ENCODE data around the gene SLC35G2. TPM values are rescaled to one million over a fixed set of nuclear protein-coding genes. Genes with fewer than 3 reads are reported as not detected.
"Not testable (repeated sequence)": the region's sequence is repeated elsewhere in the genome, so short reads cannot be mapped to it uniquely, and the experiment has no call there.

The SLC35G2 gene
- total and polyA plus RNA-seq, 5 experiments from 2014 or later = 0.16 to 1.2 TPM; not detected in 3

GRCh38 chr3:136862617-136863322 lies 43.8 kb downstream of the SLC35G2 start:
- Mint-ChIP-seq H3K9me3 (peaks cover 0 to 4% (median 0%) of the 10 kb centered on the region in 9 donors), H3K27ac (peak overlapping the region; percentile 94 to 99 (median 98)), H3K4me3 (peak overlapping the region; percentile 91 to 98 (median 96)), H3K4me1 (peaks cover 29 to 64% (median 55%) of the 10 kb centered on the region in 4 donors), H3K27me3 (no peaks in the 10 kb centered on the region), H3K36me3 (peaks cover 3 to 31% (median 14%) of the 10 kb centered on the region in 3 donors)
- ATAC-seq (peak in 1 of 2 donors; percentile 5), DNase-seq (peak in 5 of 10 donors; percentile 12 to 67 (median 34))
- POLR2A ChIA-PET = interaction anchor here (0.5 to 4.5 kb wide), 21 partner anchors 10 to 1839 kb away, joined by 3 to 108 read pairs (median 4); partner anchors contain the start of genes MSL2 and STAG1

GRCh38 chr3:136869282-136869681 lies 50.4 kb downstream of the SLC35G2 start:
- H3K36me3 Mint-ChIP-seq = peaks cover 21 to 76% (median 36%) of the 10 kb centered on the region in 3 donors
- H3K4me3 Mint-ChIP-seq = no peak overlapping the region

GRCh38 chr3:136872258-136872657 lies 53.3 kb downstream of the SLC35G2 start:
- peaks cover 26 to 68% (median 44%) of the 10 kb centered on the region in 3 donors for H3K36me3 Mint-ChIP-seq
- H3K27me3 Mint-ChIP-seq, DNase-seq, POLR2A ChIA-PET, ATAC-seq: not testable (repeated sequence)
- H3K9me3 Mint-ChIP-seq = peaks cover 0 to 12% (median 9%) of the 10 kb centered on the region in 9 donors
- H3K4me3 Mint-ChIP-seq = peak overlapping the region in 5 of 10 donors; percentile 23 to 52 (median 40)
- H3K4me1 Mint-ChIP-seq = peaks cover 30 to 74% (median 64%) of the 10 kb centered on the region in 4 donors
- H3K27ac Mint-ChIP-seq = peak overlapping the region in 4 of 10 donors; percentile 17 to 62 (median 26)

More at GRCh38 chr3:136869282-136869681, 50.4 kb downstream of the SLC35G2 start:
- peaks cover 0 to 12% (median 9%) of the 10 kb centered on the region in 9 donors for H3K9me3 Mint-ChIP-seq
- POLR2A ChIA-PET = no interaction called here
- ATAC-seq (no peak), DNase-seq (no peak)
- H3K4me1 Mint-ChIP-seq = peaks cover 38 to 78% (median 68%) of the 10 kb centered on the region in 4 donors
- no peak overlapping the region for H3K27ac Mint-ChIP-seq
- H3K27me3 Mint-ChIP-seq = no peaks in the 10 kb centered on the region

- H3K9me3 Mint-ChIP-seq, POLR2A ChIA-PET, H3K4me3 Mint-ChIP-seq, ATAC-seq, H3K27me3 Mint-ChIP-seq, DNase-seq: not testable (repeated sequence)
- H3K4me1 Mint-ChIP-seq = peaks cover 31 to 73% (median 68%) of the 10 kb centered on the region in 4 donors
- peaks cover 6 to 11% (median 10%) of the 10 kb centered on the region in 3 donors for H3K36me3 Mint-ChIP-seq
- H3K27ac Mint-ChIP-seq = peak overlapping the region in 3 of 10 donors; percentile 50 to 79 (median 51)
Measured at GRCh38 chr3:136879510-136879909, 60.6 kb downstream of the SLC35G2 start.

DNA sequence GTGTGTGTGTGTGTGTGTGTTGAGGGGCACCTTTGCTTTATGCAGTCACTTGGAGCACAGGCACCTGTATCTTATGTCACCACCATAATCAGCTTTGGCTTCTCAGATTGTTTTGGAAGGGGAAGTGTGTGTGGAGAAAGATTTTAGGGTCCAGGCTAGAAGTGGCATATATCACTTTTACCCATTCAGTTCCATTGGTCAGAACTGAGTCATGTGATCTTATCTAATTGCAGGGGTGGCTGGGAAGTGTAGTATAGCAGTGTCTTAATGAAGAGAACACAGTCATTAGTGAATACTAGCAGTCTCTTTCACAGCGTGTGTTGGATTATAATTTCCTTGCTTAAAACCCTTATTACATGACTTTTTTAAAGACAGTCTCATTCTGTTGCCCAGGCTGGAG lies 63.6 kb downstream of the SLC35G2 start:
- DNase-seq (peak in 1 of 10 donors; percentile 23), ATAC-seq (peak in 1 of 2 donors; percentile 68)
- H3K36me3 Mint-ChIP-seq = peaks cover 2 to 5% (median 4%) of the 10 kb centered on the region in 3 donors
- H3K4me3 Mint-ChIP-seq = peak overlapping the region in 3 of 10 donors; percentile 3 to 16 (median 12)
- H3K4me1 Mint-ChIP-seq = peaks cover 37 to 83% (median 78%) of the 10 kb centered on the region in 4 donors
- peaks cover 0 to 10% (median 3%) of the 10 kb centered on the region in 9 donors for H3K9me3 Mint-ChIP-seq
- POLR2A ChIA-PET = interaction anchor here (0.8 to 1.4 kb wide), 3 partner anchors 21 to 130 kb away, joined by 3 to 4 read pairs (median 4); partner anchors contain the start of genes NCK1 and STAG1
- H3K27me3 Mint-ChIP-seq = no peaks in the 10 kb centered on the region
- H3K27ac Mint-ChIP-seq = peak overlapping the region in 6 of 10 donors; percentile 32 to 87 (median 64)

DNA sequence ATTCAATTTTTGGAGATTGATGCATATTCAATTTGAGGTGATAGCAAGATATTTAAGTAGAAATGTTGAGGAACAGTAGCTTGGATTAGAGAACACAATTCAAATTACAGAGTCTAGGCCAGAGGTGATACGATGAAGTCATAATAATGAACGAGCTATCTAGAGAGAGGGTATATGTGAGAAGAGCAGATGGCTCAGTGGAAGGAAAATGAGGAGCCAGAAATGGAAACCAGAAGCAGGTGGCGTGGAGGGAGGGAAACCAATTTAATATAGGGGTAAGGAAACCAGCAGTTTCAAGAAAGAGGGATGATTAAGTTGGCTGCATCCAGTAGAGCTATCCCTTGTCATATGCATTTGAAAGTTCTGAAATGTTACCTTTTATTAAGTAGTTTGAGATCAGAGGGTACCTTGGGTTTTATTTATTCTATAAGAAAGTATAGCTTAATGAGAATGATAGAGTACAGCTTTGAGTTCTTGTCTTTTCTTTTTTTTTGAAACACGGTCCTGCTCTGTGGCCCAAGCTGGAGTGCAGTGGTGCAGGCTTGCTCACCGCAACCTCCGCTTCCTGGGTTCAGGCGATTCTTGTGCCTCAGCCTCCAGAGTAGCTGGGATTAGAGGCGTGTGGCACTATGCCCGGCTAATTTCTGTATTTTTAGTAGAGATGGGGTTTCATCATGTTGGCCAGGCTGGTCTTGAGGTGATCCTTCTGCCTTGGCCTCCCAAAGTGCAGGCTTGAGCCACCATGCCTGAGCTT lies 65.2 kb downstream of the SLC35G2 start:
- POLR2A ChIA-PET = interaction anchor here (0.6 to 3.0 kb wide), 4 partner anchors 22 to 688 kb away, joined by 3 to 23 read pairs (median 6); partner anchors contain the start of genes MSL2, NCK1 and STAG1
- Mint-ChIP-seq H3K27me3 (no peaks in the 10 kb centered on the region), H3K36me3 (peaks cover 4 to 7% (median 6%) of the 10 kb centered on the region in 3 donors), H3K4me1 (peaks cover 33 to 85% (median 82%) of the 10 kb centered on the region in 4 donors), H3K4me3 (peak overlapping the region in 9 of 10 donors; percentile 5 to 57 (median 18)), H3K9me3 (peaks cover 0 to 10% (median 2%) of the 10 kb centered on the region in 9 donors), H3K27ac (peak overlapping the region; percentile 42 to 94 (median 85))
- DNase-seq (no peak), ATAC-seq (no peak)

DNA sequence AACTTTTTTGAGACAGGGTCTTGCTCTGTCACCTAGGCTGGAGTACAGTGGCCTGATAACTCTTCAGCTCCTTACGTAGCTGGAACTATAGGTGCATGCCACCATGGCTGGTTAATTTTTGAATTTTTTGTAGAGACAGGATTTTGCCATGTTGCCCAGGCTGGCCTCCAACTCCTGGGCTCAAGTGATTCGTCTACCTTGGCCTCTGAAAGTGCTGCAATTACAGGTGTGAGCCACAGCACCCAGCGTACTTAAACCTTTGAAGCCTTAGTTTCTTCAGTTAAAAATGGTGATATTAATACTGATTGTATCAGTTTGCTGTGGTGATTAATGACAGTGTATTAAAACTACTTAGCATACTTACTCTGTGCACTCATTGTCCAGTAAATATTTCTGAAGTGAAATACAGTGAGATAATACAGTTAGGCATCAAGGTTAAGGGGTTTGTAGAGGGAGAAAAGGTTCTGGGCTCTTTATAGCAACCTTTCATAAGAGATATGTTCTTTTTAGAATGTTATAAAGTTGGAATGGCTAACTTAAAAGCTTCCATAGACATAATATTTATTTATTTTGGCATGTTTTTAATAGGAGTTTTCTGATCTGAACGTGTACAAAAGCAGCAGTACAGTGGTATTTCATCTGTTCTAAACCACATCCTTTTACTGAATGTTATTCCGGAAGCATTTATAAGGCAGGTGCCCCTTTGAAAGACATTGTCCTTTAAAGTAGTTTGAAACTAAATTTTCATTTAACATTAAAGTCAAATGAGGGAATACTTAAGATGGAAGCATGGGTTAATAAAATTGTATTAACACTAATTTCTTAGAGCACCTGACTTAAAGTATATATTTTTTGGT lies 66.7 kb downstream of the SLC35G2 start:
- POLR2A ChIA-PET = interaction anchor here (1.7 to 3.0 kb wide), 3 partner anchors 23 to 690 kb away, joined by 6 to 23 read pairs (median 7); partner anchors contain the start of genes MSL2, NCK1 and STAG1
- peak; percentile 85 for ATAC-seq
- Mint-ChIP-seq H3K4me3 (peak overlapping the region; percentile 60 to 82 (median 68)), H3K4me1 (peaks cover 31 to 88% (median 82%) of the 10 kb centered on the region in 4 donors), H3K9me3 (peaks cover 0 to 8% (median 2%) of the 10 kb centered on the region in 9 donors), H3K27me3 (no peaks in the 10 kb centered on the region), H3K27ac (peak overlapping the region; percentile 41 to 94 (median 86)), H3K36me3 (peaks cover 5 to 10% (median 6%) of the 10 kb centered on the region in 3 donors)
- DNase-seq = peak in 3 of 10 donors; percentile 35 to 49 (median 41)

GRCh38 chr3:136889947-136890346 lies 71.0 kb downstream of the SLC35G2 start:
- no peak overlapping the region for H3K4me3 Mint-ChIP-seq
- no peaks in the 10 kb centered on the region for H3K27me3 Mint-ChIP-seq
- peaks cover 5 to 24% (median 11%) of the 10 kb centered on the region in 3 donors for H3K36me3 Mint-ChIP-seq
- H3K27ac Mint-ChIP-seq = no peak overlapping the region
- POLR2A ChIA-PET = interaction anchor here (3.2 kb wide), 1 partner anchor 28 kb away, joined by 17 read pairs; the partner anchor contains the start of gene NCK1
- peaks cover 34 to 86% (median 80%) of the 10 kb centered on the region in 4 donors for H3K4me1 Mint-ChIP-seq
- DNase-seq (no peak), ATAC-seq (no peak)
- H3K9me3 Mint-ChIP-seq = peaks cover 0 to 8% (median 4%) of the 10 kb centered on the region in 9 donors

- peaks cover 30 to 77% (median 70%) of the 10 kb centered on the region in 4 donors for H3K4me1 Mint-ChIP-seq
- H3K9me3 Mint-ChIP-seq = peaks cover 0 to 8% (median 4%) of the 10 kb centered on the region in 9 donors
- ATAC-seq (no peak), DNase-seq (no peak)
- peak overlapping the region in 5 of 10 donors; percentile 2 to 26 (median 11) for H3K4me3 Mint-ChIP-seq
- H3K27me3 Mint-ChIP-seq = no peaks in the 10 kb centered on the region
- peak overlapping the region in 4 of 10 donors; percentile 12 to 41 (median 13) for H3K27ac Mint-ChIP-seq
- POLR2A ChIA-PET = no interaction called here
- H3K36me3 Mint-ChIP-seq = peaks cover 5 to 29% (median 18%) of the 10 kb centered on the region in 3 donors
Measured at GRCh38 chr3:136891934-136892855, 73.3 kb downstream of the SLC35G2 start.

- peaks cover 5 to 28% (median 17%) of the 10 kb centered on the region in 3 donors for H3K36me3 Mint-ChIP-seq
Measured at GRCh38 chr3:136893848-136894443, 75.0 kb downstream of the SLC35G2 start.

More at GRCh38 chr3:136893848-136894443, 75.0 kb downstream of the SLC35G2 start:
- POLR2A ChIA-PET = no interaction called here
- ATAC-seq = no peak
- H3K9me3 Mint-ChIP-seq = peaks cover 0 to 8% (median 4%) of the 10 kb centered on the region in 9 donors
- DNase-seq = no peak
- H3K27me3 Mint-ChIP-seq = no peaks in the 10 kb centered on the region
- peak overlapping the region in 2 of 10 donors; percentile 5 to 11 for H3K27ac Mint-ChIP-seq
- H3K4me1 Mint-ChIP-seq = peaks cover 24 to 76% (median 66%) of the 10 kb centered on the region in 4 donors
- H3K4me3 Mint-ChIP-seq = peak overlapping the region in 4 of 10 donors; percentile 11 to 18 (median 14)
